Activated CD8-positive, alpha-beta T cell treated with anti-CD3 and anti-CD28 coated beads for 36 hours (primary cell): ENCODE measurements around the gene STS. TPM values are rescaled to one million over a fixed set of nuclear protein-coding genes. Genes with fewer than 3 reads are reported as not detected.

ENCODE experiments used
- ATAC-seq: fragments of 200-7000 bp; cut with Tn5 transposase; one replicate; pipeline ENCODE4 v1.10.0; 2021; ENCODE audit warnings: mild to moderate bottlenecking, moderate library complexity
- CTCF ChIA-PET: fragments of 350-600 bp; sonication (Branson Sonifier 250); formaldehyde crosslinking; loops from one replicate; lab custom pipeline; 2021; ENCODE audit warnings: antibody characterized with exemption; lab: Charles Lee
- POLR2A ChIA-PET: fragments of 350-600 bp; sonication (Branson Sonifier 250); formaldehyde crosslinking; loops from one replicate; lab custom pipeline; 2021; ENCODE audit warnings: antibody characterized with exemption; lab: Charles Lee
- DNase-seq: peaks from one replicate; pipeline ENCODE4 v3.0.0-alpha.2; 2020
- H3K27ac Mint-ChIP-seq: one replicate; pipeline ENCODE4 v1.8.0; 2021; ENCODE audit warnings: mild to moderate bottlenecking, mixed read lengths
- H3K27me3 Mint-ChIP-seq: one replicate; pipeline ENCODE4 v1.8.0; 2021; ENCODE audit warnings: mixed read lengths
- H3K36me3 Mint-ChIP-seq: one replicate; pipeline ENCODE4 v1.8.0; 2021; ENCODE audit warnings: low read depth, mixed read lengths
- H3K4me1 Mint-ChIP-seq: one replicate; pipeline ENCODE4 v1.8.0; 2021; ENCODE audit warnings: low read depth, mixed read lengths
- H3K4me3 Mint-ChIP-seq: one replicate; pipeline ENCODE4 v1.8.0; 2021; ENCODE audit warnings: mild to moderate bottlenecking, moderate library complexity, mixed read lengths
- H3K9me3 Mint-ChIP-seq: one replicate; pipeline ENCODE4 v1.8.0; 2021; ENCODE audit warnings: mixed read lengths
- intact Hi-C: fragments of 100-400 bp; cut with micrococcal nuclease; formaldehyde crosslinking; loops from one replicate; pipeline ENCODE4 v1.10.0; 2022
- total RNA-seq, 2 experiments: library from RNA; stranded (reverse); gene quantifications; one replicate each; pipeline ENCODE4 v1.2.3, GENCODE V29; 2021
- TF ChIP-seq, protein P1 (sequence below): fragments of 200-600 bp; IDR thresholded peaks from one replicate; pipeline ENCODE4 v1.8.0; 2022; ENCODE audit warnings: antibody characterized with exemption, mild to moderate bottlenecking

STS gene
- total RNA-seq, 2 experiments from 2014 or later: 0.50 to 0.72 TPM

DNA sequence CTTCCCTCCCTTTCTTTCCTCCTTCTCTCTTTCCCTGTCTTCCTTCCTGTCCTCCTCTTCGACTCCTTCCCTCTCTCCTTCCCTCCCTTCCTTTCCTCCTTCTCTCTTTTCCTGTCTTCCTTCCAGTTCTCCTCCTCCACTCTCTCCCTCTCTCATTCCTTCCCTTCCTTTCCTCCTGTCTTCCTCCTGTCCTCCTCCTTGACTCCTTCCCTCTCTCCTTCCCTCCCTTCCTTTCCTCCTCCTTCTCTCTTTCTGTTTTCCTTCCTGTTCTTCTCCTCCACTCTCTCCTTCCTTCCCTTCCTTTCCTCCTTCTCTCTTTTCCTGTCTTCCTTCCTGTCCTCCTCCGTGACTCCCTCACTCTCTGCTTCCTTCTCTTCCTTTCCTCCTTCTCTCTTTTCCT, 5.7 kb downstream of the STS start:
- POLR2A ChIA-PET: no interaction called here
- no peaks in the 10 kb centered on the region for H3K27me3 Mint-ChIP-seq

DNA sequence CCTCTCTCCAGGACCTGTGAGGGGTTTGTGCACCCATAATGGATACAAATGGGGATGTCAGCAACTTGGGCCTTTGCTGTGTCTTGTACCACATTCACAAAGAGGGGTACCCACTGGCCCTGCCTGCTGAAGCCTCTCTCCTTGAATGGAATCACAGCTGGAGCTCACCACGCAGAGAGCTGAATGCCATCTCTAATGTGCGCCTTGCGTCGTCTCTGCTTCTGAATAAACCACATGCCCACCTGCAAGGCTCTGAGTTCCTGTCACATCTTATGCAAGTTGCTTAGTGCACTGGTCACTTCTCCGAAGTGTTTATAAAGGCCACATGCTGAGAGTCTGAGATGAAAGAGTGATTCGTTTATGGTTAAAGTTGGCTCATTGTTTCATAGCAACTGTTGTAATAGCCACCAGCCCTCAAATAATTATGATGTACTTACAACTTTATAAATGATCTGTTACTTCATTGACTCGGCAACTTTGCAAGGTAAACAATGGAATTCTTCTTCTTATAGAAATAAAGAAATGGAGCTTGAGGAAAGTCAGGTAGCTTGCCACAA, 6.6 kb downstream of the STS start:
- DNase-seq: no peak
- H3K27me3 Mint-ChIP-seq: no peaks in the 10 kb centered on the region
- TF ChIP-seq, protein P1, sequence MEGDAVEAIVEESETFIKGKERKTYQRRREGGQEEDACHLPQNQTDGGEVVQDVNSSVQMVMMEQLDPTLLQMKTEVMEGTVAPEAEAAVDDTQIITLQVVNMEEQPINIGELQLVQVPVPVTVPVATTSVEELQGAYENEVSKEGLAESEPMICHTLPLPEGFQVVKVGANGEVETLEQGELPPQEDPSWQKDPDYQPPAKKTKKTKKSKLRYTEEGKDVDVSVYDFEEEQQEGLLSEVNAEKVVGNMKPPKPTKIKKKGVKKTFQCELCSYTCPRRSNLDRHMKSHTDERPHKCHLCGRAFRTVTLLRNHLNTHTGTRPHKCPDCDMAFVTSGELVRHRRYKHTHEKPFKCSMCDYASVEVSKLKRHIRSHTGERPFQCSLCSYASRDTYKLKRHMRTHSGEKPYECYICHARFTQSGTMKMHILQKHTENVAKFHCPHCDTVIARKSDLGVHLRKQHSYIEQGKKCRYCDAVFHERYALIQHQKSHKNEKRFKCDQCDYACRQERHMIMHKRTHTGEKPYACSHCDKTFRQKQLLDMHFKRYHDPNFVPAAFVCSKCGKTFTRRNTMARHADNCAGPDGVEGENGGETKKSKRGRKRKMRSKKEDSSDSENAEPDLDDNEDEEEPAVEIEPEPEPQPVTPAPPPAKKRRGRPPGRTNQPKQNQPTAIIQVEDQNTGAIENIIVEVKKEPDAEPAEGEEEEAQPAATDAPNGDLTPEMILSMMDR: no peak
- ChIA-PET POLR2A (no interaction called here), CTCF (no interaction called here)
- H3K36me3 Mint-ChIP-seq: no peaks in the 10 kb centered on the region
- H3K9me3 Mint-ChIP-seq: no peaks in the 10 kb centered on the region
- H3K27ac Mint-ChIP-seq: no peak overlapping the region
- H3K4me3 Mint-ChIP-seq: no peak overlapping the region
- no peaks in the 10 kb centered on the region for H3K4me1 Mint-ChIP-seq
- no peak for ATAC-seq
- intact Hi-C loops: no loop called here

More for the DNA sequence above, 5.7 kb downstream of the STS start:
- TF ChIP-seq, protein P1: no peak
- intact Hi-C loops: no loop called here
- DNase-seq (no peak), ATAC-seq (no peak)
- H3K4me1 Mint-ChIP-seq: peaks cover 4% of the 10 kb centered on the region
- H3K9me3 Mint-ChIP-seq: no peaks in the 10 kb centered on the region
- no peak overlapping the region for H3K27ac Mint-ChIP-seq
- CTCF ChIA-PET: no interaction called here
- no peaks in the 10 kb centered on the region for H3K36me3 Mint-ChIP-seq
- H3K4me3 Mint-ChIP-seq: no peak overlapping the region

DNA sequence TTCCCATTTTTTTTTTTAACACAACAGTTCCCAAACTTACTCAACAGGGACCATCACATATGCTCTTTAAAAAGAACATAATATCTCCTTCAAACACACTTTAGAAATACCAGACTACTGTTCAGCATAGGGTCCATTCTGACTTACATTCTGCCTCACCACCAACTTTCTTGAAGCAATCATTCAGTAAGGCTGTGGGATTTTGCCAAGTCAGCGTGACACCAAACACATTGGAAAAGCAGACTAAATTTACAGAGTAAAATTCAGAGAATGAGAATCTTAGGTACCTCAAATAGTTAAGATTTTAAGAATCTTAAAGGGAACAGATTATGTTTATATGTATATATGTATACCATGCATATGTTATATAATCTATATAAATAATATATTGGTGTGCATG, 7.7 kb downstream of the STS start:
- intact Hi-C loops: no loop called here
- ChIA-PET CTCF (no interaction called here), POLR2A (no interaction called here)
- TF ChIP-seq, protein P1: no peak
- DNase-seq (no peak), ATAC-seq (no peak)
- no peaks in the 10 kb centered on the region for H3K36me3 Mint-ChIP-seq
- no peak overlapping the region for H3K27ac Mint-ChIP-seq
- no peaks in the 10 kb centered on the region for H3K4me1 Mint-ChIP-seq
- H3K9me3 Mint-ChIP-seq: no peaks in the 10 kb centered on the region
- no peak overlapping the region for H3K4me3 Mint-ChIP-seq
- H3K27me3 Mint-ChIP-seq: no peaks in the 10 kb centered on the region

DNA sequence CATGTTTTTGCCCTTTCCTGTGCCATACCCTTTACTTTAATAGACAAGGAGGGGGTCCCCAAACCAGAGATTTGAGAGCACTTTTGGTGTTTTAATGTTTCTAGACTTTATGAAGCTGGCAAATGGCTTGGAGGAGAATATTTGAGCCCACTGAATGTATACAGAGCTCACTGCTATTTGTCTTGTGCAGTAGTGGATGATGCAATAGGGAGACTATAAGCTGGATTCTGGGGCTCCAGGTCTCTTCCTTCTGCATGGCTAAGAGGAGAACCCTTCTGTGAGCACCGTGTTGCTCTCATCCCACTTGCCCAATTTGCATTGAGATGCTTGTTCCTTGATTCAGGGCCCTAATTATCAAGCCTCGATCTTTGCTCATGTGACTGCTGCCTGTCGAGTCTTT, 9.4 kb downstream of the STS start:
- Mint-ChIP-seq H3K36me3 (no peaks in the 10 kb centered on the region), H3K4me1 (no peaks in the 10 kb centered on the region), H3K9me3 (no peaks in the 10 kb centered on the region), H3K4me3 (no peak overlapping the region), H3K27ac (no peak overlapping the region), H3K27me3 (no peaks in the 10 kb centered on the region)
- TF ChIP-seq, protein P1: no peak
- ChIA-PET CTCF (no interaction called here), POLR2A (no interaction called here)
- intact Hi-C loops: no loop called here
- DNase-seq: no peak
- no peak for ATAC-seq

DNA sequence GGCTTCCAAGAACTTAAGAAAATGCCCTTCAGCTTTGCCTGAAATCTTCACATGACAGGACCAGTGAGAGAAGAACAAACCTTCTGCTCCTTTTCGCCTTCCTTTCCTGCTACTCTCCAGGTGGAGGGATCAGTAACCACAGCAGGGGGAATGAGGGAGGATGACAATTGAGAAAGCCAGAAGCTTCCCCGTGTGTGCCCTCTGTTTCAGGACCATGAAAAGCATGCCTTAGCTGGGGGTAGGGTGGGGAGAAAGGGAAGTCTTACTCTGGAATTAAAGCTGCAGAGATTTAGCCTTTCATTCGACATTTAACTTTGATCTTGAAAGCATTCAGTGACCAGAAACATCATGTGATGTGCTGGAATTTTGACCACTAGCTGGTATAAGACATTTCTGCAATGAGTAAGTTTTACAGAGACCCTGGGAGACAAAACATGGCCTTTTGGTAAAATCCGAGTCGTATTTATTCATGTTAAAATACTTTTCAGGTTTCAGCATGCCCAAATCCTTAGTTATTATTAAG, 11.0 kb downstream of the STS start:
- H3K9me3 Mint-ChIP-seq: no peaks in the 10 kb centered on the region
- DNase-seq (no peak), ATAC-seq (no peak)
- no peaks in the 10 kb centered on the region for H3K36me3 Mint-ChIP-seq
- TF ChIP-seq, protein P1: no peak
- H3K4me3 Mint-ChIP-seq: no peak overlapping the region
- ChIA-PET POLR2A (no interaction called here), CTCF (no interaction called here)
- H3K27ac Mint-ChIP-seq: no peak overlapping the region
- intact Hi-C loops: no loop called here
- H3K27me3 Mint-ChIP-seq: no peaks in the 10 kb centered on the region
- no peaks in the 10 kb centered on the region for H3K4me1 Mint-ChIP-seq
